Parathyroid adenoma (tissue), 2 donors: ENCODE measurements around the gene GRAMD2A.

ENCODE experiments used
- H2AFZ ChIP-seq: fragments of 300-600 bp; sonication (generic); one replicate; pipeline ENCODE4 v1.7.0; 2017; ENCODE audit warnings: antibody characterized with exemption, mild to moderate bottlenecking
- H3K27ac ChIP-seq: fragments of 300-600 bp; sonication (generic); one replicate; pipeline ENCODE4 v1.7.0; 2017
- H3K27me3 ChIP-seq: fragments of 300-600 bp; sonication (generic); one replicate; pipeline ENCODE4 v1.7.0; 2017; ENCODE audit warnings: low read length; ENCODE audit not compliant: control insufficient read depth, insufficient read depth
- H3K36me3 ChIP-seq: fragments of 300-600 bp; sonication (generic); one replicate; pipeline ENCODE4 v1.7.0; 2017; ENCODE audit warnings: low read length; ENCODE audit not compliant: control insufficient read depth, insufficient read depth
- H3K4me1 ChIP-seq: fragments of 300-600 bp; sonication (generic); one replicate; pipeline ENCODE4 v1.7.0; 2017; ENCODE audit warnings: control low read depth
- H3K4me2 ChIP-seq: fragments of 300-600 bp; sonication (generic); one replicate; pipeline ENCODE4 v1.7.0; 2017; ENCODE audit warnings: low read length
- H3K4me3 ChIP-seq: fragments of 300-600 bp; sonication (generic); one replicate; pipeline ENCODE4 v1.7.0; 2017; ENCODE audit warnings: low read depth, low read length
- H3K79me2 ChIP-seq: fragments of 300-600 bp; sonication (generic); one replicate; pipeline ENCODE4 v1.7.0; 2017; ENCODE audit warnings: control low read depth
- H3K9ac ChIP-seq: fragments of 300-600 bp; sonication (generic); one replicate; pipeline ENCODE4 v1.7.0; 2017; ENCODE audit warnings: mild to moderate bottlenecking
- H3K9me3 ChIP-seq: fragments of 300-600 bp; sonication (generic); one replicate; pipeline ENCODE4 v1.7.0; 2017; ENCODE audit warnings: low read length; ENCODE audit not compliant: control insufficient read depth
- CTCF ChIP-seq: fragments of 300-600 bp; sonication (generic); IDR thresholded peaks from one replicate; pipeline ENCODE4 v1.7.0; 2017; ENCODE audit warnings: antibody characterized with exemption, mild to moderate bottlenecking
- donor health status: primary hyperparathyroidism.

Gene GRAMD2A

GRCh38 chr15:72112805-72113204 is 84.8 kb downstream of the GRAMD2A start:
- TF ChIP-seq CTCF, result no peak
- no peak overlapping the region for H3K4me2 ChIP-seq
- no peaks in the 10 kb centered on the region for H3K36me3 ChIP-seq
- H3K27ac ChIP-seq, result no peak overlapping the region
- H3K9ac ChIP-seq, result no peak overlapping the region
- H3K4me1 ChIP-seq, result no peaks in the 10 kb centered on the region
- H3K4me3 ChIP-seq, result no peak overlapping the region
- no peak overlapping the region for H2AFZ ChIP-seq
- H3K79me2 ChIP-seq, result peaks cover 8% of the 10 kb centered on the region
- H3K27me3 ChIP-seq, result no peaks in the 10 kb centered on the region
- H3K9me3 ChIP-seq, result no peaks in the 10 kb centered on the region

DNA sequence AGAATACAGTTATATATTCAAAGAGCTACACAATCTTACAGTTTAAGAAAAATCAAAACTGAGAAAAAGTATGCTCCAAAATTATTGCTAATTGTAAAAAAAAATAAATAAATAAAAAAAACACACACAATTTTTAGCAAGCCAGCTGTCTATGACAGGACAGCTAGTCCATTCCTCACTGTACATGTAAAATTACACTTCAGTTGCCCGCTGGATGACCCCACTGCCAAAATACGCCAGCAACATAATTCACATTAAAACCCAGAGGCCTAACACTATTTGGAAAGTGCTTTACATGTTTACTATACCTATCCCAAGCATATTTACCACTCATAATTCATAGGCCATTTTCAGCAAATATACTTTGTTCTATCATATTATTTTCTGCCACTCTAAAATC is 85.5 kb downstream of the GRAMD2A start:
- TF ChIP-seq CTCF, result no peak
- H3K79me2 ChIP-seq, result peaks cover 8% of the 10 kb centered on the region
- no peak overlapping the region for H3K4me2 ChIP-seq
- H3K27me3 ChIP-seq, result no peaks in the 10 kb centered on the region
- H3K36me3 ChIP-seq, result no peaks in the 10 kb centered on the region
- no peak overlapping the region for H2AFZ ChIP-seq
- H3K27ac ChIP-seq, result no peak overlapping the region
- no peak overlapping the region for H3K9ac ChIP-seq
- H3K9me3 ChIP-seq, result no peaks in the 10 kb centered on the region
- no peak overlapping the region for H3K4me3 ChIP-seq
- no peaks in the 10 kb centered on the region for H3K4me1 ChIP-seq

- H3K27me3 ChIP-seq, result no peaks in the 10 kb centered on the region
- no peak overlapping the region for H3K4me3 ChIP-seq
- no peak overlapping the region for H3K9ac ChIP-seq
- H3K9me3 ChIP-seq, result no peaks in the 10 kb centered on the region
- H3K79me2 ChIP-seq, result peaks cover 5% of the 10 kb centered on the region
- no peak for TF ChIP-seq CTCF
- H2AFZ ChIP-seq, result no peak overlapping the region
- H3K4me2 ChIP-seq, result no peak overlapping the region
- H3K27ac ChIP-seq, result no peak overlapping the region
- no peaks in the 10 kb centered on the region for H3K36me3 ChIP-seq
- no peaks in the 10 kb centered on the region for H3K4me1 ChIP-seq
Observed at GRCh38 chr15:72110355-72110754, 87.2 kb downstream of the GRAMD2A start.
